Measurements from ENCODE around the gene MAST4. TPM values are rescaled to one million over a fixed set of nuclear protein-coding genes. Genes with fewer than 3 reads are reported as not detected.

MAST4 gene
- polyA plus RNA-seq, 1 donor (not counting 4 experiments of a cell fraction or from before 2014, with no cell fraction given), result 19.8 TPM

- H3K9me3 ChIP-seq (ENCODE audit: control insufficient read depth, low read depth, low read length), result no peaks in the 10 kb centered on the region
- H3K4me3 ChIP-seq (ENCODE audit: control insufficient read depth in 2 of 3, extremely low read depth in 1 of 3, insufficient read depth in 2 of 3, low read depth in 1 of 3, low read length in 3 of 3), result no peak overlapping the region
- H3K9me1 ChIP-seq (ENCODE audit: control insufficient read depth, extremely low read depth, insufficient read depth, low read length), result no peaks in the 10 kb centered on the region
- dilution Hi-C loops (cut with MboI; ENCODE audit: extremely low pct_ligation_motif_present, low sequenced_read_pairs), result no loop called here
- no peak for DNase-seq (ENCODE audit: low read depth, low spot score)
- no peak overlapping the region for H3K27ac ChIP-seq (ENCODE audit: control insufficient read depth, insufficient read depth, low read length)
- H3K79me2 ChIP-seq (ENCODE audit: control insufficient read depth, insufficient read depth, low read length), result no peaks in the 10 kb centered on the region
- H3K36me3 ChIP-seq (ENCODE audit: control insufficient read depth in 2 of 2, extremely low read depth in 1 of 2, insufficient read depth in 2 of 2, low read length in 2 of 2), result no peaks in the 10 kb centered on the region
- no peaks in the 10 kb centered on the region for H4K20me1 ChIP-seq (ENCODE audit: control insufficient read depth, extremely low read depth, insufficient read depth, low read length)
- H3K4me2 ChIP-seq (ENCODE audit: control insufficient read depth, extremely low read depth, insufficient read depth, low read depth, low read length), result no peak overlapping the region
- H3K27me3 ChIP-seq (ENCODE audit: control insufficient read depth, extremely low read depth, insufficient read depth, low read length), result peaks cover 2% of the 10 kb centered on the region
- no peak overlapping the region for H2AFZ ChIP-seq (ENCODE audit: control insufficient read depth, low read length)
- H3K9ac ChIP-seq (ENCODE audit: control insufficient read depth, extremely low read depth, insufficient read depth, low read length), result no peak overlapping the region
- TF ChIP-seq EZH2 (IDR thresholded peaks at IDR 0.05; ENCODE audit: low read length), result no peak
- no peak for TF ChIP-seq CTCF (optimal IDR thresholded peaks at IDR 0.05 in 1 of 3, IDR thresholded peaks at IDR 0.05 in 1 of 3, conservative IDR thresholded peaks at IDR 0.05 in 1 of 3; ENCODE audit: extremely low read depth in 1 of 3, insufficient read depth in 2 of 3, low read length in 3 of 3)
- FAIRE-seq, result no peak
- no peaks in the 10 kb centered on the region for H3K4me1 ChIP-seq (ENCODE audit: control insufficient read depth, extremely low read depth, insufficient read depth, low read length)
Observed at GRCh38 chr5:66674802-66675201, 78.6 kb downstream of the MAST4 start.

- Histone ChIP-seq H3K27ac (ENCODE audit: control insufficient read depth, insufficient read depth, low read length) (no peak overlapping the region), H3K9me3 (ENCODE audit: control insufficient read depth, low read depth, low read length) (no peaks in the 10 kb centered on the region), H3K27me3 (ENCODE audit: control insufficient read depth, extremely low read depth, insufficient read depth, low read length) (no peaks in the 10 kb centered on the region), H3K36me3 (ENCODE audit: control insufficient read depth in 2 of 2, extremely low read depth in 1 of 2, insufficient read depth in 2 of 2, low read length in 2 of 2) (no peaks in the 10 kb centered on the region), H3K9ac (ENCODE audit: control insufficient read depth, extremely low read depth, insufficient read depth, low read length) (no peak overlapping the region), H3K9me1 (ENCODE audit: control insufficient read depth, extremely low read depth, insufficient read depth, low read length) (no peaks in the 10 kb centered on the region), H3K4me2 (ENCODE audit: control insufficient read depth, extremely low read depth, insufficient read depth, low read depth, low read length) (no peak overlapping the region), H3K4me1 (ENCODE audit: control insufficient read depth, extremely low read depth, insufficient read depth, low read length) (no peaks in the 10 kb centered on the region), H3K79me2 (ENCODE audit: control insufficient read depth, insufficient read depth, low read length) (no peaks in the 10 kb centered on the region), H2AFZ (ENCODE audit: control insufficient read depth, low read length) (no peak overlapping the region), H3K4me3 (ENCODE audit: control insufficient read depth in 2 of 3, extremely low read depth in 1 of 3, insufficient read depth in 2 of 3, low read depth in 1 of 3, low read length in 3 of 3) (no peak overlapping the region), H4K20me1 (ENCODE audit: control insufficient read depth, extremely low read depth, insufficient read depth, low read length) (no peaks in the 10 kb centered on the region)
- dilution Hi-C loops (cut with MboI; ENCODE audit: extremely low pct_ligation_motif_present, low sequenced_read_pairs), result no loop called here
- FAIRE-seq (no peak), DNase-seq (ENCODE audit: low read depth, low spot score) (no peak)
- TF ChIP-seq EZH2 (IDR thresholded peaks at IDR 0.05; ENCODE audit: low read length) (no peak), CTCF (optimal IDR thresholded peaks at IDR 0.05 in 1 of 3, IDR thresholded peaks at IDR 0.05 in 1 of 3, conservative IDR thresholded peaks at IDR 0.05 in 1 of 3; ENCODE audit: extremely low read depth in 1 of 3, insufficient read depth in 2 of 3, low read length in 3 of 3) (no peak)
Observed at GRCh38 chr5:66675406-66675805, 79.2 kb downstream of the MAST4 start.

Measured in keratinocyte (primary cell).